GM12874 (cell line): Measurements from ENCODE around the gene PFN3.
A peak's percentile ranks its signal among the peaks of the same experiment; 100 is the strongest.

ENCODE experiments used
- CTCF ChIP-seq: IDR thresholded peaks from 2 replicates; pipeline ENCODE4 v1.5.1; 2011; ENCODE audit warnings: low read depth, mild to moderate bottlenecking, control low read depth, low read length, moderate library complexity; ENCODE audit not compliant: insufficient read depth

The PFN3 gene

GRCh38 chr5:177409043-177409801 is 8.8 kb upstream of the PFN3 start, which contains the start of gene F12:
Gene F12, minus strand, starts transcription at chr5:177409564. Its CDS starts 37 bp downstream, at chr5:177409527.
- no peak for TF ChIP-seq CTCF

GRCh38 chr5:177405805-177406204 is 5.3 kb upstream of the PFN3 start:
- TF ChIP-seq CTCF = no peak

DNA sequence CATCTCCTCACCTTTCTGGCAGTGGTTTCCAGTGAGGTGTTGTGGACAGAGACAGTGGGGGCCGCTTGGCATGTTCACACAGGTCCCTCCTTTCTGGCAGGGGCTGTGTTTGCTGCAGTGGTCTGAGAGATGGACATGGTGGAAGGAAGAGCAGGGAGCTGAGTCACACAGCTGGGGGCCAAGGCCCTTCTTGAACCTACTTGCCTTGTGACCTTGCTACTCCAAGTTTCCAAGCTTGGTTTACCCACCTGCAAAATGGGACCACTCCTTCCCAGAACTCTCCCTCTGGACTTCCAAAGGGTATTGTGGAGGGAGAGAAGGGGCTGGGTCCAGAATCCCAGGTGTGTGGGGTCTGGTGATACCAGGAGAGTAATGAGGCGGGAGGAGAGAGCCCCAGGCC is 4.9 kb upstream of the PFN3 start:
- no peak for TF ChIP-seq CTCF

DNA sequence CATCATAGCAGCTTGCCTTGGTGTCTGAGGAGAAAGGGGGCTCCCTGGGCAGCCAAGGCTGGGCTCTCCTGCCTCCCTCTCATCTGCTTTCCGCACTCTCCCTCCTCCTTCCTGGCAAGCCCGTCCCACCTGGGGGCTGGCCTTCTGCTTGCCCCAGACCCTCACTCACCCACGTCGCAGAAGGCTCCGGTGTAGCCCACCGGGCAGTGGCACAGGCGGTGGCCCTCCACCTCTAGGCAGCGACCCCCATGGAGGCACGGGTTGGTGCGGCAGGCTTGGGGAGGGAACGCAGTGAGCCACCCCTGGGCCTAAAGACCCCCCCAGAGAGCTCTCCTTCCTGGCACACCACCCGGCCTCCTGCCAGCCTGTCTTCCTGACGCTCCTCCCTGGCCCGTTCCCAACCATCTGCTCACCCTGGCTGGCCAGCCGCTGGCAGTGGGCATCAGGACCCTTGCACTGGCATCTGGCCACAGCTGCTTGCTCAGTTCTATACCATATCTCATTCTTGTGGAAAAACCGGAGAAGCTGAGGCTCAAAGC is 4.2 kb upstream of the PFN3 start:
- no peak for TF ChIP-seq CTCF

GRCh38 chr5:177403792-177404640 is 3.6 kb upstream of the PFN3 start:
- peak; percentile 96 for TF ChIP-seq CTCF

GRCh38 chr5:177403102-177403791 is 2.8 kb upstream of the PFN3 start:
- TF ChIP-seq CTCF = no peak
